NCI-H345 treated with DMSO at 0.1 percent for 48 hours (cell line): ENCODE data around the gene PPP4R3B.

Experiments used
- DNase-seq: peaks from one replicate; lab custom pipeline; 2025; ENCODE audit not compliant: unreplicated experiment; lab: John Stamatoyannopoulos, UW

The PPP4R3B gene

GRCh38 chr2:55519938-55520885 is 97.2 kb downstream of the PPP4R3B start:
- DNase-seq: no peak

GRCh38 chr2:55518841-55519165 is 98.6 kb downstream of the PPP4R3B start:
- peak; percentile 13 for DNase-seq

GRCh38 chr2:55511508-55512124 is 105.8 kb downstream of the PPP4R3B start:
- no peak for DNase-seq

GRCh38 chr2:55502590-55503141 is 114.8 kb downstream of the PPP4R3B start:
- no peak for DNase-seq

DNA sequence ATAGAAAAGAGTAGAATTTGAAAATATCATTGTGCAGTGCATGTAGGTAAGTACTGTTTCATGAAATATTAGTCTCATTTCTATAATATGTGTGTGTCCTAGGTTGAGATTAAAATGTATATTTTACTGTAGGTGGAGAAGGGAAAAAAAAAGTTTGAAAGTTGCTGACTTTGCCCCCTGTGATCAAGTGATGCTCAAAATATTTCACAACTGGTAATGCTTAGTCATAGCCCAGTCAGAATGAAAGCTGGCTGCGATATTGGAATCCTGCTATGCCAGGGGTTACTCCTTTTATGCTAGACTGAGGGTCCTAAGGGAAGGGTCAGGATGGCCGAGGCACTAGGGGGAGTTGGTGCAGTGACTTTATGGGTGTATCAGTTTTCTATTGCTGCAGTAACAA is 117.4 kb downstream of the PPP4R3B start:
- DNase-seq: no peak

- no peak for DNase-seq
These were observed 118.8 kb downstream of the PPP4R3B start for GRCh38 chr2:55498582-55498981.
